Ascending aorta (tissue), 2 donors: ENCODE data around the gene SQSTM1. TPM values are rescaled to one million over a fixed set of nuclear protein-coding genes. Genes with fewer than 3 reads are reported as not detected.

ENCODE experiments used
- DNase-seq, 2 donors: peaks; one replicate each; pipeline ENCODE4 v3.0.0-alpha.2; 2019; ENCODE audit warnings: low spot score in 2 of 2
- H3K27ac ChIP-seq, 2 donors: fragments of 200-600 bp; sonication (generic); one replicate each; pipeline ENCODE4 v1.5.1; 2016 to 2017; ENCODE audit warnings: mild to moderate bottlenecking in 1 of 2
- H3K27me3 ChIP-seq: fragments of 200-600 bp; sonication (generic); one replicate; pipeline ENCODE4 v1.5.1; 2017
- H3K36me3 ChIP-seq, 2 donors: fragments of 200-600 bp; sonication (generic); one replicate each; pipeline ENCODE4 v1.5.1; 2016
- H3K4me1 ChIP-seq, 2 donors: fragments of 200-600 bp; sonication (generic); one replicate each; pipeline ENCODE4 v1.5.1; 2016 to 2017; ENCODE audit warnings: mild to moderate bottlenecking in 1 of 2
- H3K4me3 ChIP-seq, 2 donors: fragments of 200-600 bp; sonication (generic); one replicate each; pipeline ENCODE4 v1.5.1; 2016 to 2017; ENCODE audit warnings: mild to moderate bottlenecking in 1 of 2
- H3K9me3 ChIP-seq, 2 donors: fragments of 200-600 bp; sonication (generic); one replicate each; pipeline ENCODE4 v1.5.1; 2016
- CTCF ChIP-seq, 3 experiments: fragments of 200-600 bp in 2 of 3; fragments of 450-650 bp in 1 of 3; sonication (generic) in 2 of 3; IDR thresholded peaks; one replicate each; pipeline ENCODE4 v1.5.1; 2016 to 2019; ENCODE audit warnings: antibody characterized with exemption in 3 of 3, mild to moderate bottlenecking in 1 of 3, moderate library complexity in 1 of 3
- intact Hi-C: fragments of 100-400 bp; cut with DNase I; formaldehyde crosslinking; loops from one replicate; pipeline ENCODE4 v1.15.1; 2023
- total RNA-seq: library from RNA; depleted of rRNA; stranded (reverse); fragments of >200 nt; gene quantifications from one replicate; pipeline ENCODE4 v1.1.0, GENCODE V29; 2016

The SQSTM1 gene
- 476 TPM for total RNA-seq

GRCh38 chr5:179820483-179821297, at the start of gene SQSTM1:
Gene SQSTM1 (plus strand): TSS chr5:179820905. CDS start chr5:179820937, 32 bp downstream.
- intact Hi-C loops: loop anchor here (2.0 to 5.0 kb wide), 2 partner anchors 37 to 198 kb away; partner anchors contain the start of genes HNRNPH1 and MRNIP
- Histone ChIP-seq H3K4me1 (peaks cover 34 to 53% of the 10 kb centered on the region in 2 donors), H3K9me3 (no peaks in the 10 kb centered on the region), H3K4me3 (peak within 1 kb of the TSS; percentile 84 to 98), H3K27me3 (no peaks in the 10 kb centered on the region), H3K36me3 (peaks cover 30 to 33% of the 10 kb centered on the region in 2 donors), H3K27ac (peak within 1 kb of the TSS; percentile 98 to 100)
- DNase-seq: peak in 1 of 2 donors; percentile 84
- TF ChIP-seq CTCF (IDR thresholded peaks at IDR 0.05): peak in 1 of 3 experiments; percentile 50

GRCh38 chr5:179771311-179771895, 49.3 kb upstream of the SQSTM1 start:
- H3K4me1 ChIP-seq: peaks cover 2 to 5% of the 10 kb centered on the region in 2 donors
- H3K27me3 ChIP-seq: no peaks in the 10 kb centered on the region
- TF ChIP-seq CTCF (IDR thresholded peaks at IDR 0.05): no peak
- no peak for DNase-seq
- peaks cover 78 to 81% of the 10 kb centered on the region in 2 donors for H3K36me3 ChIP-seq
- intact Hi-C loops: no loop called here
- no peaks in the 10 kb centered on the region for H3K9me3 ChIP-seq
- no peak overlapping the region for H3K27ac ChIP-seq
- H3K4me3 ChIP-seq: no peak overlapping the region

- no peak for DNase-seq
- Histone ChIP-seq H3K4me1 (no peaks in the 10 kb centered on the region), H3K4me3 (no peak overlapping the region), H3K27ac (no peak overlapping the region), H3K36me3 (peaks cover 81 to 83% of the 10 kb centered on the region in 2 donors), H3K27me3 (no peaks in the 10 kb centered on the region), H3K9me3 (no peaks in the 10 kb centered on the region)
- no peak for TF ChIP-seq CTCF (IDR thresholded peaks at IDR 0.05)
- intact Hi-C loops: no loop called here
Observed at GRCh38 chr5:179772351-179772750, 48.4 kb upstream of the SQSTM1 start.

GRCh38 chr5:179773686-179774040, 47.0 kb upstream of the SQSTM1 start:
- no peak overlapping the region for H3K4me3 ChIP-seq
- H3K9me3 ChIP-seq: no peaks in the 10 kb centered on the region
- TF ChIP-seq CTCF (IDR thresholded peaks at IDR 0.05): no peak
- peaks cover 78 to 87% of the 10 kb centered on the region in 2 donors for H3K36me3 ChIP-seq
- no peak for DNase-seq
- no peaks in the 10 kb centered on the region for H3K4me1 ChIP-seq
- intact Hi-C loops: no loop called here
- no peaks in the 10 kb centered on the region for H3K27me3 ChIP-seq
- H3K27ac ChIP-seq: no peak overlapping the region

- intact Hi-C loops: no loop called here
- Histone ChIP-seq H3K4me3 (no peak overlapping the region), H3K9me3 (no peaks in the 10 kb centered on the region), H3K27me3 (no peaks in the 10 kb centered on the region), H3K4me1 (no peaks in the 10 kb centered on the region), H3K36me3 (peaks cover 71 to 81% of the 10 kb centered on the region in 2 donors), H3K27ac (no peak overlapping the region)
- no peak for TF ChIP-seq CTCF (IDR thresholded peaks at IDR 0.05)
- no peak for DNase-seq
Observed at GRCh38 chr5:179774442-179774841, 46.3 kb upstream of the SQSTM1 start.
